Ramos (cell line): ENCODE measurements around the gene HTR6.

Experiments used
- in situ Hi-C: fragments of 300-500 bp; cut with MboI; formaldehyde crosslinking; loops from one replicate; pipeline ENCODE4 v1.14.3; 2022; ENCODE audit warnings: low sequenced_read_pairs; ENCODE audit not compliant: unreplicated experiment

HTR6 gene

DNA sequence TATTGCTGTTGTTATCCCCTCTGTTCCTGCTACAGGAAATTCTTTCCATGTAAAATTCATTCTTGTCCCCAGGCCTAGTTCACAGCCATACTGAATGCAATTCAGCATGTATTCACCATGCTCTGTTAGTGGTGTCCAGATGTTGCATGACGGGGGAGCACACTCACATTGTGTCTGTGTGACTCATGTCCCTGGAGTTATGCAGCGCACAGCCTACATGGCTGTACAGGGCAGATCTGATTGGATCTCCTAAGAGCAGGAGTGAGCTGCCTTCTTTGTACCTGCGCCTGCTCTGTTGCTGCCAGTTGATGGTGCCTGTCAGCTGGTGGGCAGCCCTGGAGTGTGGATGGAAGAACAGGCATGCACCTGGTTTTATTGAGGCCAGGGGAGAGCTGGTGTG lies 17.6 kb downstream of the HTR6 start:
- in situ Hi-C loops = no loop called here

DNA sequence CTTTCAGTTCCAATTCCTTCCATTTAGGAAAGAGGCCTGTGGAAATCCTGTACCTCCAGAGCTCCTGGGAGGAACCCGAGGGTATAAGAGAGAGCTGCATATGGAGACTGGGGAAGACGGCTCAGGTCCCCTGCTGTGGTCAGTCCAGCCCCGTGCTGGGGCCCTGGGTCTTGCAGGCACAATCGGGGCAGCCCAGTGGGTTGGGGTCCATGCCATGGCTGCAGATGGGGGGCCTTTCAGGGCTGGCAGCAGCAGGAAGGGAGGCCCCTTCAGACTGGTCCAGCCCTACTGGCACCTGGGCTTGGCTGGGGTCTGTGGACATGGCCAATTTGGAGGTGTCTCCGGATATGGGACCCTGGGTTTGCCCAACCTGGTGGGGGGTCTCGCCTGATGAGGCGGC lies 18.2 kb downstream of the HTR6 start:
- in situ Hi-C loops = no loop called here

DNA sequence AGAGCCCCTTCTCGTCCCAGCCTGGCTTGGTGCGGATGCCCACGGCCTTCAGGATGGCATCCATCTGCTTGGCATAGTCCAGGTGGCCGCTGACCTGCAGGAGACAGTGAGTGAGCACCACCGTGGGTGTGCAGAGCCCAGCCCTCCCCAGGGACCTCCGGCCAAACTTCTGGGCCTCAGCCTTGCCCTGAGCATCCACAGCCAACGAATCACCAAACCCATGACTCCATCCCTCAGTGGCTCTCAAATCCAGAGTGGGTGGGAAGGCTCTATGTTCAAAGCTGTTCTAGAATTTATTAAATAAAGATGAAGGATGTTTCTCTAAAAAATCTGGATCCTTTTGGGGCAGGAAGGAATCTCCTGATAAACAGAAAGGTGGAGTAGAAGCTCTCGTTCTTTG lies 18.7 kb downstream of the HTR6 start:
- in situ Hi-C loops = no loop called here

DNA sequence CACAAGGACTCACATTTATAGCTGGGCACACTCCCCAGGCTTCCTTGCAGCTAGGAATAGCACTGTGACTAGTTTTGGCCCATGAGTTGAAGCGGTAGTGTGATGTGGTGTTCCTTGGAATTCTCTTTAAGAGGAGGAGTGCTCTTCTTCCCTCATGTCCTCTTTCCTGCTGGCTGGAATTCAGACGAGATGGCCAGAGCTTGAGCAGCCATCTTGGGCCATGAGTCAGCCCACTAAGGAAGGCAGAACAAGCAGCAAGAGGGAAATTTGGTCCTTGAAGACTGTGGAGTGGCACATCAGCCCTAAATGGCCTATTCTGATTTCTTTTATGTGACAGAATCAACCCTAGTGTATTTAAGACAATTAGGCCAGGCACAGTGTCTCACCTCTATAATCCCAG lies 20.0 kb downstream of the HTR6 start:
- in situ Hi-C loops = no loop called here

DNA sequence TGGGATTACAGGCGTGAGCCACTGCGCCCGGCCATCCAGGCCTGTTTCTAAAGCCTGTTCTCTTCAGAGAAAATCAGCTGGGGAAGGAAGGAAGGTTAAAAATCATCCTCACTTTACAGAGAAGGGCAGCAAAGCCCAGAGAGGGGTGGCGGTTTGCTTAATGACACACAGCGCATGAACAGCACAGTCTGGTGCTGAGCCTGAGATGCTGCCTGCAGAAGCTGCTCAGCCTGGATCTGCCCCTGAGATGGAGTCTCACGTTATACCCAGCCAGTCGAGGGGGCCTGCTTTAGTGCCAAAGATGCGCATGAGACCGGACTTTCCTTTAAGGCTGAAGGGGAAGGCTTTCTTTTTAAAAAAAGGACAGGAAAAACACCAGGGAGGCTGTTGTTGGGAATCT lies 21.3 kb downstream of the HTR6 start:
- in situ Hi-C loops = no loop called here

DNA sequence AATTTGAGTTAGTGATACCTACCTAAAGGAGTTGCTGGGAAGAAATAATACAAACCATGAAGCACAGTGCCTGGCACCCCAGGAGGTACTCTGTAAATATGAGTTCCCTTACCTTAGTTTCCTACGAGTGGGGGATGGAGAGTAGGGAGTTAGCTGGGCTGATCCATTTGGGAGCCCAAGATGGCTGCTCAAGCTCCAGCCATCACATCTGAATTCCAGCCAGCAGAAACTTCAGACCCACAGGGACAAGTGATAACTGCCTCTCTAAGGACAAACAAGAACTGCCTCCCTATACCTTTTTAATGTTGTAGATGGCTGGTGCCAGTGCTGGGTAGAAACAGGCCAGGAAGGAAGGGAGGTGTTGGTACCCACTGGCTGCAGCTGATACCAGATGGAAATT lies 22.7 kb downstream of the HTR6 start:
- in situ Hi-C loops = no loop called here

DNA sequence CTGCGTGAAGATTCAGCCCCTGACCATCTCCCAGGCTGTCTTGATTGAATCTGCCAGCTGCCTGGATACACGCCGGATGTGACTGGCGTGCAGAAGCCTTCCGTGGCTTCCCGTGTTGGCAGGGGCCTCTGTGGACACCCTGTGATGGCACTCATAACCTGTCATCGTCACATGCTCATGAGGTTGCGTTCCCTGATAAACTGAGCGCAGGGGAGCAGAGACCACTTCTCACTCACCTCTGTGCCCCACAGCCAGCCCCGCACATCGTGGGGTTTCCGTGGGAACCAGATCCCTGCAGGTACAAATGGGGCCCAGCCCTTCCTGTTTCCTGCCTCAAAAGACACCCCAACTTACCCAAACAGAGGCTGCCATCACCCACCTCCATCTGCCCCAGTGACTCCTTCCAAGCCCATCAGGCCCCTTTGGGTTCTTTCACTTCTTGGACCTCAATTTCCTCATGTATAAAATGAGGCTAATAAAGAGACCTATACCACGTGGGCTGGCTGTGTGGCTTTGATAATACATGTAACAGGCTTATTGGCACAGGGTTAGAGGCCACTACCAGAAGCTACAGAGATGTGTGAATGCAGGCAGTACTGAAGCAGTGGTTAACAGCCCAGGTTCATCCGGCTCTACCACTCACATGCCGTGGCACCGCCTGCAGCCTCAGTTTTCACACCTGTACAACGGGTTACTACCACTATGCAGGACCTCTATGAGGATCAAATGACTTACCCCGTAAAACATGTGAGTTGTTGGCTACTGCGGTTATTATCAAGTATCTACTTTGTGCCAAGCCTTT lies 23.6 kb downstream of the HTR6 start:
- in situ Hi-C loops = no loop called here

DNA sequence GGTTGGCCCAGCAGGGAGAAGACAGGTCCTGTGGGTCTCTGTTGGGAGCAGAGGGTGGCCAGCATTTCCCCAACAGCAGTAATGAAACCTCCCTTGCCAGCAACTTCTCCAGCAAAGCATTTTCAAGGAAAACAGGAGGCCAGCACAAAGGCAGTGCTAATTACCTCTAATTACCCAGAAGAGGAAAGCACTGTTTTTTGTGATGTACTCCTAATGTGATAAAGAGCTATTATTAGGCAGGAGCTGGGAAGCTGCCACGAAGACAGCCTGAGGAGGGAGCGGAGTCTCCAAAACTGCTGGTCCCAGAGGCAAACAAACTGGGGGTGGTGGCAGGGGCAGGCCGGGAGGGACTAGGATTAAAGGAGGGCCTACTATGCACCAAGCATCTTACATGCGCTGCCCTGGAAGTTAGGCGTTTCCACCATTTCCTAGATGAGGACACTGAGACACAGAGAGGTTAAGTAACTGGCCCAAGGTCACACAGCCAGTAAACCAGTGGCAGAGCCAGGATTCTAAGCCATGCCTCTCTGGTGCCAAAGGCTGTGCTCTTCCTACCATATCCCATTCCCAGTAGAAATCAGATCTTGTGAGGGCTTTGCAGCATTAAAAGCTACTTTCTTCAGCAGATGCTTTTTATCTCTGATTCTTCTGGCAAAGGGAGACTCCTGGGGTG lies 24.5 kb downstream of the HTR6 start:
- in situ Hi-C loops = no loop called here

DNA sequence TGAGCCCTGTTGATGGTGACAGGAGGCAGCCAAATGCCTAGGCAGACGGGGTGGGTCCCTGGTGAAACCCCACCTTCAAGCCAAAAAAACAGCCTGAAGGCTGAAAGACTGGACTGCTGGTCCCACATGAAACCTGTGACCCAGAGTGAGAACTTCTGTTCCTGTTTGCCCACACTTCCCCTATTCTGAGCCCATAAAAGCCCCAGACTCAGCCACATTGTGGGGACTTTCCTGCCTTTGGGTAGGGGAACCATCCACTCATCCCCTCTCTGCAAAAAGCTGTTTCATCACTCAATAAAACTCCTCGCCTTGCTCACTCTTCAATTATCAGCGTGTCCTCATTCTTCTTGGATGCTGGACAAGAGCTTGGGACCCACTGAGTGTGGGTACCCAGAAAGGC lies 25.2 kb downstream of the HTR6 start:
- in situ Hi-C loops = no loop called here

DNA sequence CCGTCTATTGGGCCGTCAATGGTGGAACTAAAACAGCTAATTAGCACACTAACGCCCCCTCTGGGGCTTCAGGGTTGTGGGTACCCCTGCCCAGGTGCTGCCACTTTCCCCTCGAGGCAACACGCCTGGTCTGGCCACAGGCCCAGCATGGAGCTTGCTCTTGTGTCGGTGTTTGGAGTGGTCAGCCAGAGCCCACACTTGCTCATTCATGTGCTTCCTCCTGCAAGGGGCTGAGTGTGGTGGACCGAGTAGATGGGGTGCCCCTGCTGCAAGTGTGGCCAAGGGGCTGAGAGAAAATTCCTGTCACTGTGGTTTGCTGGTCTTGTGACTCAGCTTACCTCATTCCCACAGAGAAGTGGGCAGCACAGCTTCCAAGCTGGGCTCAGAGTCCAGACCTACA lies 25.7 kb downstream of the HTR6 start:
- in situ Hi-C loops = no loop called here

DNA sequence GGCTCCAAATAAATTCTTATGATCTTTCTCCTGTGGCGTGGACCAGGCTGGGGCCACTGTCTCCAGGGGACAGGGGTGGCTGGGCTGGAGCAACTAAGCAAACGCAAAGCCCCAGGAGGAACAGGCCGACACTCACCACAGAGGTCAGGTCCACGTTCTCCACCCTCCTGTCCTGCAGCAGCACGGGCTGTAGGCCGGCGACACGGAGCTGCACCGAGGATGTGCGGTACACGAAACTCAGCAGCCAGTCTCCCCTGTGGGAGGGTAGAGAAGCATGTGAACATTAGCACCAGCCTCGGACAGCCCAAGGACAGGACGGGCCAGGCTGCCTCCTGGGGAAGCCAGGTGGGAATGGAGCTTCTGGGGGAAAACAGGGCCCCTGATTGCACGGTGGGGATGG lies 29.6 kb downstream of the HTR6 start:
- in situ Hi-C loops = no loop called here

DNA sequence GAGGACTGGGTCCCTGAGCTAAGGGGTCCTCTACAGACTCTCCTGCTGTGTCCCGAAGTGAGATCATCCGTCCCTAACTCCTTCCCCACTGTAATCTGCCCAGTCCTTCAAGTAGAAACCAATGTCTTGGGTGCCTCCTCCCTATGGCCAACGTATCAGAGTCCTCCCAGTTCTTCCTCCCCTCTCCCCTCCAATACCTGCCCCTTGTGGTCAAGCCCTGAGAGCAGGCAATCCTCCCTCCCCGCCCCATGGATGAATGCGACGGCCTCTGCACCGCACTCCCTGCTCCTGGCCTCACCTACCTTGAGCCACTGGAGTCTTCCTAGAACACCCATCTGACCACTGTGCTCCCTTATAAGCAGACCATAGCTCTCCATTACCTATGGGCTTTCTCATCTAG lies 31.1 kb downstream of the HTR6 start:
- in situ Hi-C loops = no loop called here

DNA sequence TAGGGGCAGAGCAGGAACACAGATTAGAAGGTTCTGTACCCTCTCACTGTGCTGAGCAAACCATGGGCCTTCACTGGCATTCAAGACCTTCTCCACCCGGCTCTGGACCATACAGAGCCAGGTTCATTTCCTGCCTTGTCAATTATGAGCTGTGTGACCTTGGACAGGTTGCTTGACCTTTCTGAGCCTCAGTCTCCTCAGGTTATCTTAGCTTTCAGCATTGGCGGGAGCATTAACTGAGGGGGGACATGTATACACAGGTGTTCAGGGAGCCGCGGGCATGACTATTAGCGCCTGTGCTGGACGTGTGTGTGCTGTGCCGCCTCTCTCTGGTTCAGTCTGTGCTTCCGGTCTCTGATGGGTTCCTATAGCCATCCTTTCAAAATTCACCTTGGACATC lies 32.1 kb downstream of the HTR6 start:
- in situ Hi-C loops = no loop called here

DNA sequence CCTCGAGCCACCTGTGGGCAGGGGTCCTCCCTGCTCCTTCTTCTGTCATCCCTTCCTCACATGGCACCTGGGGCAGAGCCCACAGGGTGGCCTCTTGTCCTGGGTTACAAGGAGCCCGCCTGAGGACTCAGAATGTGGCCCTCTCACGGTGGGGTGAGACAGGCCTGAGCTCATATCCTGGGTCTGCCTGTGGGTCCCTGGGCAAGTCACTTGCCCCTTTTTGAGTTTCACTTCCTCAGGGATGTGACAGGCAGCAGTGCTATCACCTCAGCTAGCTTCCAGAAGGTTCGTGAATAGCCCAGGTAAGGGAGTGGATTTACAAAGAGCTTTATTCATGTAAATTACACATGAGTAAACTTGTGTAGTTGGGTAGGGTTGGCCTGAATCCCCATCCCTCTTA lies 33.5 kb downstream of the HTR6 start:
- in situ Hi-C loops = no loop called here

DNA sequence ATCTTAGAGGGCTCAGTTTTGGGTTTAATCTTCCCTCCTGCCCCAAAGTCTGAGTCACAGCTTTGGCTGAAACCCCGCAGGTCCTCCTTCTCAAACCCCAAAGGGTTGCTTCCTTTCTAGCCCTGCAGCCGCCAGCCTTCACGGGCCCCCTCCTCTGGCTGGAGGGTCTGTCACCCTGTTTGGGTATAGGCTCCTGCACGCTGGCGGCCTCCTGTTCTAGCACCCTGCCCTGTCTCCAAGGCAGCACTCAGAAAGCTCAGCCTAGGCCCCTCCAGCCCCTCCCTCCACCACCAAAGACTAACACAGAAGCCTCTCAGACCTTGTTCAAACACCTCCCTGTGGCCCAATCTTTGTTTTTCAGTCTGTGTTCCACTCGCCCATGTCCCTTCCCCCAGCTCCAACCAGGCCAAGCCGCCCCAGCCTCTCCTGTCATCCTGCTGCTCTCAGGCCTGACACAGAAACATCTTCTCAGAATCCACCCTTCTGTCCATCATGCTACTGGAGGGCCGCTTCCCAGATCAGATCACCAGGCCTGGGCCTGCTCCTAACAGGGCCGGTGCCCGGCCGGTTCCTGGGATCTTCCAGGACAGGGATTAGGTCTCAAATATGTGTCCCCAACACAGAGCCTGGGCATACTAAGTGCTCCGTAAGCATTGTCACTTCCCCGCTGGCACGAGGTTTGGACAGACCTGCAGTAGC lies 35.6 kb downstream of the HTR6 start:
- in situ Hi-C loops = no loop called here

DNA sequence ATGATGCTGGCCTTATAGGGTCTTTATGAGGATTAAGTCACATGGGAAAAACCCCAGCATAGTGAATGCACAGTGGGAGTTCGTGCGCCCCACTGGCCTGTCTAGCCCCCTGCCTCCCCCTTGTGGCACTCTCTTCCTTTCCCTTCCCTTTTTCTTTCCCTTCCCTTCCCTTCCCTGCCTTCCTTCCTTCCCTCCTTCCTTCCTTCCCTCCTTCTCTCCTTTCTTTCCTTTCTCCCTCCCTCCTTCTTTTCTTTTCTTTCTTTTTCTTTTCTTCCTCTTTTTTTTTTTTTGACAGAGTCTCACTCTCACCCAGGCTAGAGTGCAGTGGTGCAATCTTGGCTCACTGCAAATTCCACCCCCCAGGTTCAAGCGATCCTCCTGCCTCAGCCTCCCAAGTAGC lies 38.6 kb downstream of the HTR6 start:
- in situ Hi-C loops = no loop called here

DNA sequence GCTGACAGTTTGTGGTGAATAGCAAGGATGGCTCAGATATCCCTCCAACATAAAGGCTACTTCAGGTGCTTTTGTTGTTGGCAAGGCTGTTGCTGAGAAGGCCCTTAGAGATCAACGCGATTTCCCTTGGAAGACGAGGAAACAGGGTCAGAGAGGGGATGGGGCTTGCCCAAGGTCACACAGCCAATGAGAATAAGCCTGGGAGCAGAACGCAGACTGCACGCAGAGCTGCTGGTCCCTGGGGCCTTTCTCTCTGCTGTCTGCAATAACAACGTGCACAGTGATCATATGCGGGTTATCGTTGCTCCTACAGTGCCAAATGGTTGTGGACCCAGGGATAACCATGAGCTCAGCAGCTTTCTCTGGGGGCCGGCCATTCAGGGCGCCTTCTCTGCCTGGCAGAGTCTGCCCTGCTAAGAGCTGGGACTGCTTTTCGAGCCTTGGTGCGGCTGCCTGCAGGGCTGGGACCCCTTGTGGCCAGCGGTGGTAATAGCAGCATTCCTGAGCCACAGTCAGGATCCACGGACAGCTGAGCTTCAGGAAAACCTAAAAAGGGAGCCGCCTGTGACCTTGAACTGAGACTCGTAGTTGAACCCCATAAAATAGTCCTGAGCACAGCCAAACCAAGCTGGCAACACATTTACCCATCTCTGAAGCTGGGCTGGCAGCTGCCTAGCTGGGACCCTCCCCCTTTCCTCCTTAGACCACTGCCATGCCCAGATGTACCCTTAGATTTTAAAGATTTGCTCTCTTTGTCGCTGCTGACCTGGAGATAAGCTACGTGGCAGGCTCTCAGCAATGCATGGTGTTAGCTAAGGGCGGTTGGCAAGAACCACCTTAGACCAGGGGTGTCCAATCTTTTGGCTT lies 39.8 kb downstream of the HTR6 start:
- in situ Hi-C loops = no loop called here

DNA sequence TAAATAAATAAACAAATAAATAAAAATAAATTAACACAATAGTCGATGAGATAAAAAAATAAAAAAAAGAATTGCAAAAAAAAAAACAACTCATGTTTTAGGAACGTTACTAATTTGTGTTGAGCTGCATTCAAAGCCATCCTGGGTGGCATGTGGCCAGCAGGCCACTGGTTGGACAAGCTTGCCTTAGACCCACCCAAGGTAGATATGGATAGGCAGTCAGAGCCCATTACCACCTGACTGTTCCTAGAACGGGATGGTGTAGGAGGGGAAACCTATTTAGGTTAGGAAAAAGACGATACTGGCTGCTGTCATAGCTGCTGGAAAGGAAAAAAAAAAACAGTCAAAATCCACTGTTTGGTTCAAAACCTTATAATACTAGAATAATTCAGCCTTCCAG lies 40.8 kb downstream of the HTR6 start:
- in situ Hi-C loops = no loop called here

DNA sequence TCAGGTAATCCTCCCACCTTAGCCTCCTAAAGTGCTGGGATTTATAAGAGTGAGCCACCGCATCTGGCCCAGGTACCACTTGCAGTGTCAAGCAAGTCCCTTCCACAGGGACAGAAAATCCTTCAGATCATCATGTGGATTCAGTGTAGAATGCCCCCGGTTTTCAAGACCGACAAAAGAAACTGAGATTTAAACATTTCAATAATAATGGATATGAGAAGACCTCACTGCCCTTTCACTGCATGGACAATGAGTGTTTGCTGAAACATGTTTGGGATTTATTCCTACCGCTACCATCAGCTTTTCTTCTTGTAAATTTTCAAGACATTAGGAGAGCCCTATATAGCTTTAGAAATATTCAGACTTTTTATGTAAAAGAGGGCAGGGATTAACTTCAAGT lies 41.5 kb downstream of the HTR6 start:
- in situ Hi-C loops = no loop called here

DNA sequence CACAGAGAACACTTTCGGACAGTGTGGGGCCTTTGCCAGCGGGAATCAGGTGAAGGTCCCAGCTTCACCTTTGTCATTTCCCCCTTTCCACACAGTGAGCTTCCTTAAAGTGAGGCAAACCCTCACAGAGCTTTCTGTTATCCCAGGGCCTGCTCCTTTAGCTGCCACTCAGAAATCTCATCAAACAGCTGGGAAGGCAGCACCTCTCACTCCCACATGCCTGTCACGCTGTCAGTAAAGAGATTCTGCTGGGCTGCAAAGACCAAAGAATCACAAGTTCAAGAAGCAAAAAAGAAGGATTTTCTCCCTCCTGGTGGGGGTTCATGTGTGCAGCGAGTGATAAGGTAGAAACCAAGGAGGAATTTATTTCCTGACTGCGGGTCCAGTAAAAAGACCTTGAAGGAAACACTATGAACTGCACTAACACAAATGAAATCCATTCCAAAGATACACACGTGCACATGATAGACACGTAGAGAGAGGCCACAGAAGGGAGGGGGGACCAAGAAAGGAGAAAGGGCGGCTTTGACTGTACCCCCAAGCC lies 44.0 kb downstream of the HTR6 start:
- in situ Hi-C loops = no loop called here
